HG02798 (cell line): ENCODE results near the gene CMSS1.

ENCODE experiments used
- ATAC-seq: cut with Tn5 transposase; IDR thresholded peaks from one replicate; pipeline ENCODE4 v1.9.1; 2021; ENCODE audit warnings: mild to moderate bottlenecking; ENCODE audit not compliant: unreplicated experiment, poor library complexity

CMSS1 gene

DNA sequence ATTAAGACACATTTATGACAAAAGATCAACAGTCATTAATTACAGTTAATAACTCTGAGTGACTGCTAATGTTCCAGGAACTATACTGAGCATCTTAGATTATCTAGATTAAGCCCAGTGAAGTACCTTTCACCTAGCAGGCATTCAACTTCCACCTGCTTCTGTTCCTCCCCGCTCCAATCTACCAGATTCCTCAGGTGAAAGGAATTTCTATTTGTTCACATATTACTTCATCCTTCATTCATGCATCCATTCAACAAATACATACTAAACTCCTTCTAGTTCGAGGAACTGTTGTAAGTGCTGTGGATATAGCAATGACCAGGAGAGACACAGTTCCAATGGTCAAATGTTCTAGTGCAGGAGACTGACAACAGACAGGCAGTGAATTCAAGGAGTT is 157.3 kb downstream of the CMSS1 start:
- ATAC-seq, result no peak

GRCh38 chr3:99976584-99976983 is 158.9 kb downstream of the CMSS1 start:
- ATAC-seq, result no peak

DNA sequence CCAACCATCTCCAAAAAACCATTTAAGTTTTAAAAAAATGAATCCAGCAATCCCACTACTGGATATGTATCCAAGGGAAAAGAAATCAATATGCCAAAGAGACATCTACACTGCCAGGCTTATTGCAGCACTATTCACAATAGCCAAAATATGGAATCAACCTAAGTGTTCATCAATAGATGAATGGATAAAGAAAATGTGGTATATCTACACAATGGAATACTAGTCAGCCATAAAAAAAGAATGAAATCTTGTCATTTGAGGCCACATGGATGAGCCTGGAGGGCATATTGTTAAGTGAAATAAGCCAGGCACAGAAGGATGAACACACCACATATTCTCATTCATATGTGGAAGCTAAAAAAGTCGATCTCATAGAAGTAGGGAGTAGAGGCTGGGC is 160.6 kb downstream of the CMSS1 start:
- no peak for ATAC-seq

DNA sequence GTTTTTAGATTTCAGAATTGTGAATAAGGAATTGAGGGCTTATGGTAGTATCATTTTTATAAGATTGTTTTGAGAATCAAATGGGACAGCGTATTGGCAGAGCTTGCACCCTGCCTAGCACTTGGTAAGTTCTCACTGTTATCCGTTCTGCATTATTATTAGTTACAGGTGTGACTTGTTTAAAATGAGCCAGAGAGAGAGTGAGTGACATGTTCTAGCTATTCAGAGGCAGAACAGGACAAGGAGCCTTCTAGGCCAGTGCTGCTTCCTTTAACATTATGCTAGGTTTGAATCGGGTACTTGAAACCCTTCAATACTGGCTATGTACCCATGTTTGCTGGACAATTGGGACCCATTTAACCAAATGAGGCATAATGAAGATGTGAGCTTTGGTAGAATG is 162.9 kb downstream of the CMSS1 start:
- no peak for ATAC-seq

- no peak for ATAC-seq
Observed at GRCh38 chr3:99981138-99981537, 163.5 kb downstream of the CMSS1 start.

DNA sequence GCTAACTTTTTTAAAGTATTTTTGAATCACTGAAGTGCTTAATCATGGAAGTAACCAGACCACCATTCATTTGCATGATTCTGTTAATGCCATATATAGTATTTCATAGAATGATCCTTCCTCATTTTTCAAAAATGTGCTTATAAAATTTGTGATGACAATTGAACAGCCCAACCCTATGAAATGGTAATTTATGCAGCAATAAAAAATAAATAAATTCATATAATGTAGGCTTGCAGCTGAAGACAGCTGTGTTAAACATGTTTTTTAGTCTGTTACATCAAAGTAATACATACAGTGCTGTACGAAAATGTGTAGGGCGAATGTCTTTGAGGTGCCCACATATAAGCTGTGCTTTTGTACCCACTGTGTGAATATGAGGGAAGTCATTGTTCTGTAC is 165.0 kb downstream of the CMSS1 start:
- no peak for ATAC-seq

GRCh38 chr3:99984139-99984538 is 166.5 kb downstream of the CMSS1 start:
- no peak for ATAC-seq

DNA sequence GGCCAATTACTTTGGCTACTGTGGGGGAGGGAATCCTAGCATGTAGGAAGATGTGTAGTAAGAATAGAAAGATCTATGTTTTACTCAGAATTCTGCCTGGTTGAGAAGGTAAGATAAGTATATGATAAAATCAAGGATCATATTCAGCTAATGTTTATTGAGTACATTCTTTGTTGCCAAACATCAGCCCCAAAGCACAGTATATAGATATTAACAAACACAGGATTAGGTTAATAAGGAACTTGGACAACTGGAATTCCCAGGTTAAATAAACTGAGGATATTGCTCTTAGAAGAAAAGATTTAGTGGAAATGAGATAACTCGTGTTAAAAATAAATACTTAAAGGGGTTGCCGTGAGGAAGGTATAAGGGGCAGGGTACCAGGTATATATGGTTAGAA is 167.0 kb downstream of the CMSS1 start:
- ATAC-seq, result no peak

- no peak for ATAC-seq
Observed at GRCh38 chr3:99990179-99990578, 172.5 kb downstream of the CMSS1 start.

- no peak for ATAC-seq
Observed at GRCh38 chr3:99997293-99997692, 179.6 kb downstream of the CMSS1 start.

DNA sequence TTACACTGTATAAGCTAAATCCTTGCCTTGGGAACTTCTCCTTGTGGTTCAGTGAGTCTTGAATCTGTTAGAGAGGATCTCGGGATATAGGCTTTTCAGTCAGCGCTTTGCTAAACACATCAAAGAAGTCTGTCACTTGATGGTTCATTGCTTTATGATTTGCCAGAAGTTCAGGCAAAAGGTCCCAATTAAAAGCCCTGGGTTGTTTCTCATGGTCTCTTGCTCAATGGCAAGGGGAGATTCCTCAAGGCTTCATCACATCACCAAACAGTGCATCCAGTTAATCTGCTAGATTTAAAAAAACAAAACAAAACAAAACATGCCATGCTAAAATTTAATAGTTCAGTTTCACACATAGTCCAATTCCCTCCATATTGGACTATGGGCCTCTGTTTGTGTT is 181.9 kb downstream of the CMSS1 start:
- ATAC-seq, result no peak

- no peak for ATAC-seq
Observed at GRCh38 chr3:100001083-100001482, 183.4 kb downstream of the CMSS1 start.

- no peak for ATAC-seq
Observed at GRCh38 chr3:100001526-100002270, 184.0 kb downstream of the CMSS1 start.

DNA sequence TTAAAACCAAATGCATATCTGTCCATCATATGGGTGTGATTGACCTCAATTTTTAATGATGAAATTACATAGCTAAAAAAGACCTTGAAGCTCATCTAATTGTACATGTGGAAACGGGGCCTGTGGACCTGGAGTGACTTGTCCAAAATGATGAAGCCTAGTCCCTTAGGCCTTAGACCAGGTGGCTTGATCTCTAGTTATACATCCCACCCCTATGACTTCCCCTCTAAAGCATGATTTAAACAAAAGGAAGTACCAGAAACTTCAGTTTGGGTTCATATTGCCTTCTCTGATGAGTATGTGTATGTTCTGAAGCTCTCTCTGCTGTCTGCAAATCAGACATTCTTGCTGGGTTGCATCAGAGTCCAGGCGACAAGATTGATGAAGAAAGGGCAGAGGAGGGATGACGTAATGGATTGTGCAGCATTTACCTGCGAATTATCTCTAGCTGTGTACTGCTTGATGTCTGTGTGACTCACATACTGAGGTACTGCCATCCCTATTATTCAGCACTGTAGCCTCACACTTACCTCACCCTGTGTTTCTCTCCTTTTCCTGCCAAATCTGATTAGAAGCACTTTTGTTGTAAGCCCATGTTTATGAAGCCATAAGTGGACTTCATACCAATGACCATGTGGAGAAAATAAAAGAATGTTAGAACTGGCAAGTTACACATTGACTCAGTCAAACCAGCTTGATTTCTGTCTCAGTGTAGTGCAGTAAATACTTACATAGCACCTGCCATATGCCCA is 185.1 kb downstream of the CMSS1 start:
- ATAC-seq, result no peak

DNA sequence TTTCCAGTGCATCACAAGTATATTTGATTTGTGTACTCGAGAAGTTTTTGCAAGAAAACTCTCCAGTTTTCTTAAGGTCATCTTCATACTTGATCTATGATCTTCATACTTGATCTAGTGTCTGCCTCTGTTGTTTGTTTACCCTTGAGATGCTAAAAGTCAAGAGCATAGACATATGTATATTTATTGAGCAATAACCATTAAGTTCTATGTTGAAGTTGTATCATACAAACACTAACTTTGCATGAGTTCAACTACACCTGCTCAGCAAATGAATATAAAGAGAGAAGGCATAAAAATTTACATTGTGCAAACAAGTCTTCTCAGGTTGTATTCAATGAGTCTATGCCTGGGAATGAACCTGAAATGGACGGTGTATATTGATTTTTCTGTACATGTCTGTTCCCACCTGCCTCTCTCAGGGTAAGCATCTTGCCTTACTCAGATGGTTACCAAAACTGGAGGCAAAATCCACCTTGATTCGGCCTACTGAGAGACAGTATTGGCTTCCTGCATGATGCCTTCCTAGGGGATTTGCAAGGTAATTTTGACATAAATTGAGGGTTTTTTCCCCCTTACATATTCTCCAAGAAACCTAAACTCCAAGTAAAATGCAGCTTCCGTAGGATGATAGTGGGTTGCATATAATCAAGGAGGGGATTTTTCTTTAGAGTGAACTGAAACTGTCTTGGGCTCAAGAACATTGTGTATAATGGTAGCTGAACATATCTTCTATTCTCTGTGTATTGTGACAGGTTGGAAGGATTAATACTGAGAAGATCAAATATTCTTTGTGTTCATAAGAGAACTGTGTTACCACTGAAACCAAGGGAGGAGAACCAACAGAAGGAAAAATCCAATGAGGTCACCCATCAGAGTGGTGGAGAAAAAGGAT is 186.2 kb downstream of the CMSS1 start:
- ATAC-seq, result no peak

GRCh38 chr3:100004931-100005330 is 187.3 kb downstream of the CMSS1 start:
- ATAC-seq, result no peak

GRCh38 chr3:100005665-100006393 is 188.2 kb downstream of the CMSS1 start:
- ATAC-seq, result no peak

DNA sequence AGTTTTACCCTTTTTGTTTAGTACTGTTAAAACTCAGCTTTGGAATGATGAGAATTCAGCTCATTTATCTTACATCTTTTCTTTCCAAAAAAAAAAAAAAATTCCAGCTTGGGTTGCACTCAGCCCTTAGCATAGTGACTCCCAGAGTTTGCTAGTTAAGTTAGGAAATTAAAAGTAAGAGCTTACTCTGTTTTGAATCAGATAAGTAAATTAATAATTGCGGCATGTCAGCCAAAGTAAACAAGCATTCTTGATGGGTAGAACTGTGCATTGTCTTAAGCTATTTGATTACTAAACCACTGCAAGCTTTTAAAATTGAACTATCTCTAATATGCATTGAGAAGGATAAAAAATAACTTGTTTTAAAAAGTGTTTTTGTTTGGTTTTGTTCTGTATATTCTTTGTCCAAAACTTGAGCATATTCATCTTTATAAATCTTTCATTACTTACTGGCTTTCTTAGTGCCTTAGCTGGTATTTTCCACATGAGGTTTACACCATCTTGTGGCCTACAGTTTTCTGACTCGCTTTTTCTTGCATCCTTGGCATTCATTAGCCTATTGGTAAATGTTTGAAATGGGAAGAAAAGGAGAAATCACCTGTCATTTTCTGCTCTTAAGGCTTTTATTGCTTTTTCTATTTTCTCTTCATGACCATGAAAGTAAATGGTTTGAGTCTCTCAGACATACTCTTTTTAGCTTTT is 189.1 kb downstream of the CMSS1 start:
- ATAC-seq, result no peak

DNA sequence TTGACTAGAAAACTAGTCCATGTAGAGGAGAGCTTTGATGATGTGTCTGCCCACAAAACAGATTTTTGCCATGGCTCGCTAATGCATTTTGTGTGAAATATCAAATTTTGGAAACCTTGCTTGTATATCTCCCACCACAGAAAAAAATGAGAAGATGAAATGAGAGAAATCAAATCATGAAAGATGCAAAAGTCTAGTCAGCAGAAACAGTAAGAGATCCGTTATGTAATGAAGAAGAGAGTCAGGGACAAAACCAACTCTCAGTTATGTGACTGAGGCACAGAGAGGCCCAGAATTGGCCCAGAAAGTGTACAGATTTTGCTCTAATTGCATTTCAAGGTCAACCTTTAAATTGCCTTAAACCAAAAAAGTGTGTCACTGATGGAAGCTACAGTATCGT is 189.7 kb downstream of the CMSS1 start:
- ATAC-seq, result no peak
